IMR-90 (cell line): ENCODE measurements around the gene C11orf68. TPM values are rescaled to one million over a fixed set of nuclear protein-coding genes. Genes with fewer than 3 reads are reported as not detected.

Experiments used
- ATAC-seq: fragments of 200-7000 bp; cut with Tn5 transposase; 2 replicates; pipeline ENCODE4 v1.9.1; 2020; ENCODE audit warnings: low read depth, mild to moderate bottlenecking, moderate library complexity
- BruUV-seq: library from RNA; stranded (reverse); fragments of 400-500 nt; replicated peaks from 2 replicates; lab custom pipeline; 2021; lab: Mats Ljungman, UMichigan
- CTCF ChIA-PET: fragments of 300-600 bp; formaldehyde crosslinking; extraction: SDS; loops from one replicate; lab custom pipeline; 2021; ENCODE audit warnings: antibody characterized with exemption; lab: Yijun Ruan, JAX
- POLR2A ChIA-PET: fragments of 300-600 bp; sonication (Branson Sonifier 250); formaldehyde crosslinking; loops from one replicate; lab custom pipeline; 2022; ENCODE audit warnings: antibody characterized with exemption; ENCODE audit not compliant: unreplicated experiment; lab: Charles Lee
- DNase-seq: peaks from one replicate; pipeline ENCODE4 v3.0.0; 2013
- H2AFZ ChIP-seq: replicated peaks from 2 replicates; pipeline ENCODE3; 2013; ENCODE audit warnings: low read length, mild to moderate bottlenecking; ENCODE audit not compliant: poor library complexity
- H2AK5ac ChIP-seq: 2 replicates; pipeline ENCODE4 v1.6.1; 2013; ENCODE audit warnings: low read depth, low read length, inconsistent platforms
- H2AK9ac ChIP-seq: replicated peaks from 2 replicates; pipeline ENCODE3; 2013; ENCODE audit warnings: mild to moderate bottlenecking, low read depth, low read length, moderate library complexity; ENCODE audit not compliant: poor library complexity
- H2BK120ac ChIP-seq: 2 replicates; pipeline ENCODE4 v1.6.1; 2013; ENCODE audit warnings: low read depth, low read length, inconsistent platforms
- H2BK15ac ChIP-seq: 3 replicates; pipeline ENCODE4 v1.6.1; 2013; ENCODE audit warnings: low read depth, low read length, inconsistent platforms
- H2BK20ac ChIP-seq: 2 replicates; pipeline ENCODE4 v1.6.1; 2013; ENCODE audit warnings: low read depth, mild to moderate bottlenecking, inconsistent platforms, low read length, moderate library complexity
- H2BK5ac ChIP-seq: 2 replicates; pipeline ENCODE4 v1.6.1; 2013; ENCODE audit warnings: mild to moderate bottlenecking, low read depth, low read length, inconsistent platforms; ENCODE audit not compliant: poor library complexity, severe bottlenecking
- H3K14ac ChIP-seq: replicated peaks from 2 replicates; pipeline ENCODE4 v1.6.1; 2013; ENCODE audit warnings: low read depth, low read length, inconsistent platforms
- H3K18ac ChIP-seq: 2 replicates; pipeline ENCODE4 v1.6.1; 2013; ENCODE audit warnings: low read depth, low read length, control low read depth
- H3K23ac ChIP-seq: 2 replicates; pipeline ENCODE4 v1.6.1; 2013; ENCODE audit warnings: low read depth, low read length, inconsistent platforms
- H3K27ac ChIP-seq: 2 replicates; pipeline ENCODE4 v1.5.1; 2013; ENCODE audit warnings: mild to moderate bottlenecking, control low read depth, low read length; ENCODE audit not compliant: insufficient read depth
- H3K27me3 ChIP-seq: 2 replicates; pipeline ENCODE4 v1.6.1; 2013; ENCODE audit warnings: low read length; ENCODE audit not compliant: control insufficient read depth, insufficient read depth
- H3K36me3 ChIP-seq: 2 replicates; pipeline ENCODE4 v1.6.1; 2013; ENCODE audit warnings: low read length, mixed read lengths; ENCODE audit not compliant: control insufficient read depth, insufficient read depth
- H3K4ac ChIP-seq: 2 replicates; pipeline ENCODE4 v1.6.1; 2013; ENCODE audit warnings: low read depth, low read length, inconsistent platforms
- H3K4me1 ChIP-seq: 2 replicates; pipeline ENCODE4 v1.6.1; 2013; ENCODE audit warnings: low read length, mixed read lengths; ENCODE audit not compliant: control insufficient read depth, insufficient read depth
- H3K4me2 ChIP-seq: 2 replicates; pipeline ENCODE4 v1.6.1; 2013; ENCODE audit warnings: low read depth, mild to moderate bottlenecking, control low read depth, low read length, moderate library complexity
- H3K4me3 ChIP-seq: 2 replicates; pipeline ENCODE4 v1.5.1; 2013; ENCODE audit warnings: low read depth, mild to moderate bottlenecking, control low read depth, low read length, moderate library complexity; ENCODE audit not compliant: insufficient read depth
- H3K56ac ChIP-seq: 2 replicates; pipeline ENCODE4 v1.6.1; 2013; ENCODE audit warnings: low read length, inconsistent platforms; ENCODE audit not compliant: insufficient read depth; ENCODE audit errors: extremely low read depth
- H3K79me1 ChIP-seq, 2 experiments: 2 replicates each; pipeline ENCODE4 v1.6.1; 2013; ENCODE audit warnings: low read length in 2 of 2, inconsistent platforms in 1 of 2, low read depth in 1 of 2
- H3K9ac ChIP-seq: 2 replicates; pipeline ENCODE4 v1.6.1; 2013; ENCODE audit warnings: low read depth, low read length, control low read depth
- H3K9me1 ChIP-seq: 2 replicates; pipeline ENCODE4 v1.6.1; 2013; ENCODE audit warnings: low read length, inconsistent platforms; ENCODE audit not compliant: insufficient read depth
- H3K9me3 ChIP-seq: 2 replicates; pipeline ENCODE4 v1.6.1; 2013; ENCODE audit warnings: low read length; ENCODE audit not compliant: control insufficient read depth, insufficient read depth
- H4K20me1 ChIP-seq: 2 replicates; pipeline ENCODE4 v1.6.1; 2013; ENCODE audit warnings: low read length, inconsistent platforms; ENCODE audit not compliant: insufficient read depth
- H4K5ac ChIP-seq: 2 replicates; pipeline ENCODE4 v1.6.1; 2013; ENCODE audit warnings: mild to moderate bottlenecking, low read depth, low read length, control low read depth
- H4K8ac ChIP-seq, 2 experiments: 2 replicates each; pipeline ENCODE4 v1.6.1; 2013; ENCODE audit warnings: low read depth in 2 of 2, low read length in 2 of 2, control low read depth in 1 of 2, inconsistent platforms in 1 of 2
- H4K91ac ChIP-seq: 2 replicates; pipeline ENCODE4 v1.6.1; 2013; ENCODE audit warnings: low read depth, low read length, inconsistent platforms; ENCODE audit not compliant: insufficient read depth
- CEBPB ChIP-seq: IDR thresholded peaks from 2 replicates; pipeline ENCODE4 v1.6.1; 2012; ENCODE audit warnings: low read depth, low read length, improper control_type of control experiment
- FOS ChIP-seq: fragments of 150-350 bp; IDR thresholded peaks from 2 replicates; pipeline ENCODE4 v1.6.1; 2016; ENCODE audit warnings: low read depth, low read length
- MAFK ChIP-seq: IDR thresholded peaks from 2 replicates; pipeline ENCODE4 v1.6.1; 2012; ENCODE audit warnings: low read depth, low read length, improper control_type of control experiment
- MAZ ChIP-seq: IDR thresholded peaks from 2 replicates; pipeline ENCODE4 v1.6.1; 2012; ENCODE audit warnings: low read depth, mild to moderate bottlenecking, low read length, improper control_type of control experiment, moderate library complexity, borderline replicate concordance
- MXI1 ChIP-seq: IDR thresholded peaks from 2 replicates; pipeline ENCODE4 v1.6.1; 2012; ENCODE audit warnings: low read depth, mild to moderate bottlenecking, low read length, moderate library complexity, borderline replicate concordance
- NFE2L2 ChIP-seq: fragments of 150-350 bp; IDR thresholded peaks from 2 replicates; pipeline ENCODE4 v1.6.1; 2016; ENCODE audit warnings: low read depth, mild to moderate bottlenecking, low read length
- POLR2A ChIP-seq: IDR thresholded peaks from 2 replicates; pipeline ENCODE4 v1.6.1; 2012; ENCODE audit warnings: mild to moderate bottlenecking, low read depth, low read length
- RAD21 ChIP-seq: IDR thresholded peaks from 2 replicates; pipeline ENCODE4 v1.6.1; 2012; ENCODE audit warnings: low read length, improper control_type of control experiment
- RCOR1 ChIP-seq: IDR thresholded peaks from 2 replicates; pipeline ENCODE4 v1.6.1; 2012; ENCODE audit warnings: mild to moderate bottlenecking, low read length, improper control_type of control experiment; ENCODE audit not compliant: insufficient replicate concordance
- RFX5 ChIP-seq: IDR thresholded peaks from 2 replicates; pipeline ENCODE4 v1.8.0; 2012; ENCODE audit warnings: low read depth, mild to moderate bottlenecking, low read length, moderate library complexity
- WGBS, 2 experiments: methylation state at CpG; one replicate each; pipeline versions ENCODE4 v1.1.5 to v1.1.7; 2013; ENCODE audit warnings: missing lambda C conversion rate in 2 of 2; ENCODE audit not compliant: insufficient read length in 1 of 2; ENCODE audit errors: extremely low coverage in 2 of 2; 5-methylcytosine and 5-hydroxymethylcytosine counted together
- dilution Hi-C: fragments of 300-500 bp; cut with HindIII; formaldehyde crosslinking; loops from one replicate; pipeline ENCODE4 v1.14.3; 2018; ENCODE audit warnings: low sequenced_read_pairs; ENCODE audit not compliant: unreplicated experiment
- in situ Hi-C: fragments of 300-500 bp; cut with MboI; formaldehyde crosslinking; loops from 3 replicates; pipeline ENCODE4 v1.14.3; 2019; ENCODE audit warnings: low sequenced_read_pairs, inconsistent platforms, mixed read lengths
- intact Hi-C: fragments of 100-400 bp; cut with micrococcal nuclease; formaldehyde crosslinking; loops from 2 replicates; pipeline ENCODE4 v1.10.0; 2022
- polyA plus RNA-seq, 3 experiments: library from polyadenylated mRNA; depleted of rRNA; stranded (reverse); fragments of >200 nt; gene quantifications; 2 replicates each; pipeline ENCODE4 v1.2.3, GENCODE V29; 2012; ENCODE audit warnings: low replicate concordance in 1 of 3
- total RNA-seq: library from RNA; depleted of rRNA; stranded (reverse); fragments of >200 nt; gene quantifications from 2 replicates; pipeline ENCODE4 v1.2.3, GENCODE V29; 2012
- TF ChIP-seq, protein P1 (sequence below): fragments of 150-350 bp; IDR thresholded peaks from 2 replicates; pipeline ENCODE4 v1.6.1; 2016; ENCODE audit warnings: low read depth, mild to moderate bottlenecking, low read length, moderate library complexity, borderline replicate concordance
- TF ChIP-seq, protein P2 (sequence below): conservative IDR thresholded peaks from 2 replicates; pipeline ENCODE4 v1.5.1; 2012; ENCODE audit warnings: mild to moderate bottlenecking, low read depth, low read length, improper control_type of control experiment
- TF ChIP-seq, protein P3 (sequence below): fragments of 150-350 bp; IDR thresholded peaks from 2 replicates; pipeline ENCODE4 v1.6.1; 2017; ENCODE audit warnings: mild to moderate bottlenecking, antibody characterized with exemption, low read length, low read depth

Gene C11orf68
- total and polyA plus RNA-seq, 2 of the 4 experiments (the other 2 are of a cell fraction) = 20.3 to 104 TPM

DNA sequence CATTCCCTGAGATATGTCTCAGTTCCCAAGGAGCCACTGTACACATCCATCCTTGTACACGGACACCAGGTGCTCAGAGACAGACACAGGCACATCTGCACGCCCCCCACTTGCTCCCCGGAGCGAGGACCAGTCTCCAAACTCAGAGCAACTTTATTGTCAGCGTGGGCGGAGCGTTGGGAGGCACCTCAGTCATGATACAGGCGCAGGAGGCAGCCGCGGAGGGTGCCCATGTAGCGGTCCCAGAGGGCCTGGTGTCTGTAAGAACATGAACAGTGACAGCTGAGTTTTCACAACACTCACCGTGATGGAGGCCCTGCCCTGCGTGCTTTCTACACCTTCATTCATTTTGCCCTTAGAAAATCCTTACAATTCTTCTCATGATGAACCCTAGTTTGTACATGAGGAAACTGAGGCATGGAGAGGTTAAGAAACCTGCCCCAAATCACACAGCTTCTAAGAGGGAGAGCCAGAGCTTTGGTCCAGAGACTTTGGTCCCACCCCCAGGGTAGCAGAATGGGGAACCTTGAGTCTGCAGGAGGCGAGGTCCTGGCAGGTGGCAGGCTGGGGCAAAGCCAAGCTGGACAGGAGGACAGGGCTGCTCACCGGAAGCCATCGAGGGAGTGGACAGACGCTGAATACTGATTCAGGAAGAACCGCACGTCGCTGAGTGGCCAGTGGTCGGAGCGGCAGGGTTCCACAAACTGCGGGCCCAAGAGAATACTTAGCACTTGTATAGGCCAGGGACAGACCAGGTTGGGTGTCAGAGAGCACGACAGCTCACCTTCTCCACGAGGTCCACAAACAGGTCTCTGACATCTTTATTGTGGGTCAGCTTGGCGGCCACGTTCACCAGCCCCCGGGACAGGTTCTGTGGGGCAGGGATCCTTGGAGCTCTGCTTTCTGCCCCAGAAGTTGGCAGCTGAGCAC is 34.8 kb downstream of the C11orf68 start:
- POLR2A ChIA-PET = no interaction called here
- BruUV-seq = no TSS peak
- TF ChIP-seq RCOR1 (no peak), POLR2A (no peak), RFX5 (no peak), NFE2L2 (no peak), MAZ (no peak), RAD21 (no peak), FOS (no peak), MAFK (no peak), CEBPB (no peak), MXI1 (no peak)
- TF ChIP-seq, protein P1, sequence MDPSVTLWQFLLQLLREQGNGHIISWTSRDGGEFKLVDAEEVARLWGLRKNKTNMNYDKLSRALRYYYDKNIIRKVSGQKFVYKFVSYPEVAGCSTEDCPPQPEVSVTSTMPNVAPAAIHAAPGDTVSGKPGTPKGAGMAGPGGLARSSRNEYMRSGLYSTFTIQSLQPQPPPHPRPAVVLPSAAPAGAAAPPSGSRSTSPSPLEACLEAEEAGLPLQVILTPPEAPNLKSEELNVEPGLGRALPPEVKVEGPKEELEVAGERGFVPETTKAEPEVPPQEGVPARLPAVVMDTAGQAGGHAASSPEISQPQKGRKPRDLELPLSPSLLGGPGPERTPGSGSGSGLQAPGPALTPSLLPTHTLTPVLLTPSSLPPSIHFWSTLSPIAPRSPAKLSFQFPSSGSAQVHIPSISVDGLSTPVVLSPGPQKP = no peak
- TF ChIP-seq, protein P2, sequence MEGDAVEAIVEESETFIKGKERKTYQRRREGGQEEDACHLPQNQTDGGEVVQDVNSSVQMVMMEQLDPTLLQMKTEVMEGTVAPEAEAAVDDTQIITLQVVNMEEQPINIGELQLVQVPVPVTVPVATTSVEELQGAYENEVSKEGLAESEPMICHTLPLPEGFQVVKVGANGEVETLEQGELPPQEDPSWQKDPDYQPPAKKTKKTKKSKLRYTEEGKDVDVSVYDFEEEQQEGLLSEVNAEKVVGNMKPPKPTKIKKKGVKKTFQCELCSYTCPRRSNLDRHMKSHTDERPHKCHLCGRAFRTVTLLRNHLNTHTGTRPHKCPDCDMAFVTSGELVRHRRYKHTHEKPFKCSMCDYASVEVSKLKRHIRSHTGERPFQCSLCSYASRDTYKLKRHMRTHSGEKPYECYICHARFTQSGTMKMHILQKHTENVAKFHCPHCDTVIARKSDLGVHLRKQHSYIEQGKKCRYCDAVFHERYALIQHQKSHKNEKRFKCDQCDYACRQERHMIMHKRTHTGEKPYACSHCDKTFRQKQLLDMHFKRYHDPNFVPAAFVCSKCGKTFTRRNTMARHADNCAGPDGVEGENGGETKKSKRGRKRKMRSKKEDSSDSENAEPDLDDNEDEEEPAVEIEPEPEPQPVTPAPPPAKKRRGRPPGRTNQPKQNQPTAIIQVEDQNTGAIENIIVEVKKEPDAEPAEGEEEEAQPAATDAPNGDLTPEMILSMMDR = no peak
- TF ChIP-seq, protein P3, sequence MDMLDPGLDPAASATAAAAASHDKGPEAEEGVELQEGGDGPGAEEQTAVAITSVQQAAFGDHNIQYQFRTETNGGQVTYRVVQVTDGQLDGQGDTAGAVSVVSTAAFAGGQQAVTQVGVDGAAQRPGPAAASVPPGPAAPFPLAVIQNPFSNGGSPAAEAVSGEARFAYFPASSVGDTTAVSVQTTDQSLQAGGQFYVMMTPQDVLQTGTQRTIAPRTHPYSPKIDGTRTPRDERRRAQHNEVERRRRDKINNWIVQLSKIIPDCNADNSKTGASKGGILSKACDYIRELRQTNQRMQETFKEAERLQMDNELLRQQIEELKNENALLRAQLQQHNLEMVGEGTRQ = no peak

More for the DNA sequence above, 34.8 kb downstream of the C11orf68 start:
- CTCF ChIA-PET = interaction anchor here (0.6 to 1.5 kb wide), 11 partner anchors 11 to 651 kb away, joined by 3 to 14 read pairs (median 5); partner anchors contain the start of genes EFEMP2 and MUS81
- Histone ChIP-seq H2AK9ac (peak overlapping the region; percentile 95), H3K9ac (no peak overlapping the region), H3K9me1 (peaks cover 6% of the 10 kb centered on the region), H2AK5ac (0 out of 2 replicates have a peak overlapping the region, but pooled peaks have one; percentile 73), H3K27me3 (no peaks in the 10 kb centered on the region), H2BK120ac (no peak overlapping the region), H3K9me3 (no peaks in the 10 kb centered on the region), H3K23ac (no peak overlapping the region), H4K91ac (no peak overlapping the region), H2BK20ac (no peak overlapping the region), H2BK15ac (no peak overlapping the region), H4K5ac (no peak overlapping the region), H3K27ac (no peak overlapping the region; the same call in 1 of the 2 replicates), H2BK5ac (no peak overlapping the region), H3K14ac (no peak overlapping the region), H3K4me3 (no peak overlapping the region), H3K36me3 (peaks cover 40% of the 10 kb centered on the region), H4K20me1 (peaks cover 21% of the 10 kb centered on the region), H3K56ac (no peak overlapping the region), H3K18ac (no peak overlapping the region), H2AFZ (peak overlapping the region; percentile 67), H3K4me2 (no peak overlapping the region), H3K4me1 (peaks cover 2% of the 10 kb centered on the region), H3K4ac (peak overlapping the region; percentile 53; the same call in 1 of the 2 replicates), H3K79me1 (peaks cover 9 to 52% of the 10 kb centered on the region in 2 experiments), H4K8ac (no peak overlapping the region)
- intact Hi-C loops (loop anchor here (1.0 kb wide), 1 partner anchor 105 kb away; no protein-coding TSS in a partner anchor), in situ Hi-C loops (loop anchor here (5.0 kb wide), 1 partner anchor 103 kb away; no protein-coding TSS in a partner anchor), dilution Hi-C loops (no loop called here)
- WGBS, 2 experiments = 88% methylated on average over 11 of the region's 28 CpGs; no CpG with 5 or more reads in 1 of the 2 experiments
- DNase-seq (no peak), ATAC-seq (no peak)
